Muscle layer of duodenum (tissue), 2 donors: ENCODE data around the gene ICE2.

Experiments
- H3K27ac ChIP-seq: one replicate; pipeline ENCODE4 v1.7.0; 2013; ENCODE audit warnings: mild to moderate bottlenecking, low read length
- H3K27me3 ChIP-seq: one replicate; pipeline ENCODE4 v1.7.0; 2013; ENCODE audit warnings: low read depth, mild to moderate bottlenecking, control low read depth, low read length
- H3K36me3 ChIP-seq, 2 donors: one replicate each; pipeline ENCODE4 v1.7.0; 2013; ENCODE audit warnings: low read length in 2 of 2, control low read depth in 1 of 2, mild to moderate bottlenecking in 1 of 2; ENCODE audit not compliant: insufficient read depth in 2 of 2, control insufficient read depth in 1 of 2
- H3K4me1 ChIP-seq, 2 donors: one replicate each; pipeline ENCODE4 v1.7.0; 2013; ENCODE audit warnings: low read length in 2 of 2, mild to moderate bottlenecking in 2 of 2, control low read depth in 1 of 2, moderate library complexity in 1 of 2; ENCODE audit not compliant: insufficient read depth in 2 of 2, control insufficient read depth in 1 of 2
- H3K4me3 ChIP-seq, 2 donors: one replicate each; pipeline ENCODE4 v1.7.0; 2013; ENCODE audit warnings: low read length in 2 of 2, low read depth in 1 of 2, mild to moderate bottlenecking in 1 of 2
- H3K9me3 ChIP-seq, 2 donors: one replicate each; pipeline ENCODE4 v1.7.0; 2013; ENCODE audit warnings: low read length in 2 of 2, control low read depth in 1 of 2, mild to moderate bottlenecking in 1 of 2; ENCODE audit not compliant: control insufficient read depth in 1 of 2
- donor health status: healthy.

Gene ICE2

DNA sequence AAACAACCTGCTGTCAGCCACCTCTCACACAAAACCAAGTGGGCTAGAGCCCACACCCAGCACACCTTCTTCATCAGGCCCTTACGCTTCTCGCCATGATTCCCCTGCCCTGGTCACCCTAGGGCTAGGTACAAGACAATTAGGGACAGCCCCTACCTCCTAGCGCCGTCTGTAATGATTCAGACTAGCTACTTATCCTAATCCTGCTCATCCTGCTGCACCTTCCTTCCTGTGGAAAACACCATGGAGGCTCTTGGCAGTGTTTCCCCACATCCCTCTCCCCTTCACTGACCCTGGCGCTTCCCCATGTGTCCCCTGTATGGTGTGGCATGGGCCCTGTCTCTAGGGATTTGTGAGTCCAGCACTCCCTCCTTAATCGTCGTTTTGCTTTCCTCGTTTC is 39.6 kb upstream of the ICE2 start:
- Histone ChIP-seq H3K4me1 (peaks cover 0 to 3% of the 10 kb centered on the region in 2 donors), H3K4me3 (no peak overlapping the region), H3K27ac (no peak overlapping the region), H3K27me3 (no peaks in the 10 kb centered on the region), H3K36me3 (peaks cover 0 to 12% of the 10 kb centered on the region in 2 donors), H3K9me3 (no peaks in the 10 kb centered on the region)

DNA sequence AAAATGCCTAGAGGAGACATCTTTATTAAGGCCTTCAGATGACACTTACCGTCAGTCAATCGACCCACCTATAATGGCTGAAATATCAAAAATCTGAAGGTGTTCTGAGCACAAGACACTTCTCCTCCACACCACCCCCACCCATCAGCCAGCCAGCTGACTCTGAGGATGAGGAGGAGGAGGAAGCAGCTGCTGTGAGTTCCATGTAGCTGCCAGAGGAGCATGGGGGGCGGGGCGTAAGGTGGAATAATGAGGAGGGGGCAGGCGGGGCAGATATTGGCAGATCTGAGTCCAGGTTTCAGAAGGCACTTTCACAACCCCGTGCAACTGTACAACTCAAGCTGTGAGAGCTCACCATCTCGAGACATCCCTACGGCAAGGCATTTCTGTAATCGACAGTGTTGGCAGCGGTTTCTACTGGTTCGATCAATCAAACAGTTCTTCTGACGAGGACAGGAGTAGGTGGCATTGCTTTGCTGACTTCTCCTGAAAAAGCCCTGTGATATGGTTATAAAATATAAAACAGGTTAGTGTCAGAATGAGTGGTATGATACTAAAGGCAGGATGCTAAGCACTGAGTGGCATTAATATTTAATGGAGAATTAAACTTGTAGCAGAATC is 35.4 kb upstream of the ICE2 start:
- Histone ChIP-seq H3K27me3 (no peaks in the 10 kb centered on the region), H3K4me3 (no peak overlapping the region), H3K36me3 (peaks cover 4 to 30% of the 10 kb centered on the region in 2 donors), H3K9me3 (no peaks in the 10 kb centered on the region), H3K4me1 (no peaks in the 10 kb centered on the region), H3K27ac (no peak overlapping the region)

DNA sequence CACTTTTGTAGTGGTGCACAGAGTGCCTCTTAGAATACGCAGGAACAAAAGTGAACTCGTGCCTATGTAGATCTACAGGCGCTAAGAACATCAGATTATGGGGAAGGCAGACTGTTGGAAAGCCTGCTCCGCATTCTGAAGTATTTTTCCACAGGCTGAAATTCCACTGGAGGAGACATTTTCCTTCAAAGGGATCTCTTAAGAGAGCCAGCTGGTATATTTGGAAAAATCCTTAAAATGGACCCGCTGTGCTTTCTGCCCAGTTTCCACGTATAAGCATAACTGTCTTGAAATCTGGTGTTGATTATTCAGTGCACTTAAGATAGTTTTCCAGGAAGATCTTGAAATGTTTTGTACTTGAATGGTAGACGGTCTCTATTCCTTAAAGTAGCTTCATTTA is 34.7 kb upstream of the ICE2 start:
- H3K9me3 ChIP-seq, result no peaks in the 10 kb centered on the region
- H3K36me3 ChIP-seq, result peaks cover 4 to 30% of the 10 kb centered on the region in 2 donors
- no peak overlapping the region for H3K27ac ChIP-seq
- no peak overlapping the region for H3K4me3 ChIP-seq
- no peaks in the 10 kb centered on the region for H3K27me3 ChIP-seq
- no peaks in the 10 kb centered on the region for H3K4me1 ChIP-seq

DNA sequence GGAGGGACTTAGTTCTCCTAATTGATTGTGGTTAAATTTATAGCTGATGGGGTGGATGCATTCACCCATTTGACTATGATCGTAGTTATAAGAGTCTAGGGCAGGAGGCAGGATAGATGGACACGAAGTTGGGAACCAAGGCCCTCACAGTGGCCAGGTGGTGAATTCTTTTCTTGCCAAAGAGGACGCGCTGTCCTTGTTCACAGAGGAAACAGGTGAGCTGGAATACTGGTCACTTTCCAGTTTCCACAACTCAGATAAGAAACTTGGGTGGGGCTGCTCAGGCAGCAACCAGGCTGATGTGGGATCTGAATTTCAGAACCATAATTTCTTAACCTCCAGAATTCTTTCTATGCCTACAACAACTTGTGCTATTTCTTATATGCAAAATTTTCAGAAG is 34.0 kb upstream of the ICE2 start:
- Histone ChIP-seq H3K27me3 (no peaks in the 10 kb centered on the region), H3K4me1 (peaks cover 0 to 5% of the 10 kb centered on the region in 2 donors), H3K9me3 (no peaks in the 10 kb centered on the region), H3K36me3 (peaks cover 4 to 27% of the 10 kb centered on the region in 2 donors), H3K4me3 (no peak overlapping the region), H3K27ac (no peak overlapping the region)

DNA sequence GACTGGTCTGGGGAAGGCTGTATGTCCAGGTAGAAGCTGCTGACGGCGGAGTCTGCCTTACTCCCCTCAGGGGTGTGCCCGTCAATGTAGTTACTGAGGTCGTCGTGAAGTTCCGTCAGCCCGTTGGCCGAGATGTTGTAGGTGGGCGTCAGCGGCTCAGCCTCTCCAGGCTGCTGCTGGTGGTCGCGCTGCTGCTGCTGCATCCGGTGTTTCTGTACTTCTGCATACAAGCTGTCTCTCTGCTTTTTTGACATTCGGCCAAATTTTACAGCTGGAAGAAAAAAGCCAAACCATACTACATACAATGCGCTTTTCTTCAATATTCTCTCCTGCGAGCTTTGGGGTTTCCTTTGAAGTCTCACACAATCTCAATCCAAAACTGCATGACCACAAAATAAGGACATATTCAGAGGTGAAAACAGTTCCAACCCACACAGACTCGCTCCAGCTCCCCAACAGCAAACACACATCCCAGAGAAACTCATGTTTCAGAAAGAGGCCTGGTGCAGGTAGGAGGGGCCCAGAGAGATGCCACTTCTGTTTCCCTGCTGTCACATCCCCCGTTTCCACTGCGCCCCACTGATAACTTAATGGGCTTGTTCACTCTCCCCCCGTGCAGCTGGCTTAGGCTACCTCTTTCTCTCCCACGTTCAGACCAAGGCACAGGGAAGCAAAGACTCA is 32.5 kb upstream of the ICE2 start:
- Histone ChIP-seq H3K36me3 (peaks cover 4 to 27% of the 10 kb centered on the region in 2 donors), H3K4me3 (no peak overlapping the region), H3K27ac (no peak overlapping the region), H3K27me3 (no peaks in the 10 kb centered on the region), H3K9me3 (no peaks in the 10 kb centered on the region), H3K4me1 (peaks cover 0 to 11% of the 10 kb centered on the region in 2 donors)

DNA sequence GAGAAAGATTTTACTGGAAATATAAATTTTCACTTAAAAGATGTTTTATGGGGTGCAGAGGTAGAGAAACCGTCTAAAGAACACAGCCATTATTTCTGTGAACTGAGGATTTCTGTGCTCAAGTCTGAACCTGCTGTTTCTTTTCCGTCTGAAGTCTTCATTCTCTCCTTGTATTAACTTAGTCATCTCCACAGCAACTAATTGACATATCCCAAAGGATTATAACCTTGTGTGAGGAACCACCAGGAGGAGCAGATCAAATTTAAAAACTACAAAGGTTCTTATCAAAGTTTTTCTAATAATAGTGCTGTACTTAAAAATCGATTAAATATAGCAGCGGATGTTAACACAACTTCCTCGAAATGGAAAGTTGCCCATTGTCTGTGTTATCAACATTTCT is 31.1 kb upstream of the ICE2 start:
- no peak overlapping the region for H3K27ac ChIP-seq
- H3K4me3 ChIP-seq, result no peak overlapping the region
- no peaks in the 10 kb centered on the region for H3K27me3 ChIP-seq
- peaks cover 0 to 11% of the 10 kb centered on the region in 2 donors for H3K4me1 ChIP-seq
- no peaks in the 10 kb centered on the region for H3K9me3 ChIP-seq
- H3K36me3 ChIP-seq, result peaks cover 4 to 32% of the 10 kb centered on the region in 2 donors

DNA sequence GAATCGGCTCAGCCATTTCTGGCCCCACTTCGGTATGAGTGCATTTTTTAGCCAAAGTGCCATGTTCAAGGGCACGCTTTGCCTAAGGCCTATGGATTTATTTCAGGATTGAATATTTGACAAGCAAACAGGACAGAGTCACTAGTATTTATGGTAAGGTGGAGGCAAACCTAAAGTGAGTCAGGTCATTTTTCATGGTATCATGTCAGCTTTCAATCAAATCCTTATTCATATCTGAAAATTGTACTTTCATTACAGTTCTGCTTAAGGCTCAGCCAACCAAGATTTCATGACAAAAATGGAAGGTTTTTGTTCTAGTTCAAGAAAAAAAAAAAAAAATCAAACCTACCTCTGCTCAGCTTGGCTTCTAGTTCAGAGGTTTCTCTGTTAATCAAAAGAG is 30.5 kb upstream of the ICE2 start:
- Histone ChIP-seq H3K4me1 (peaks cover 0 to 11% of the 10 kb centered on the region in 2 donors), H3K27ac (no peak overlapping the region), H3K36me3 (peaks cover 4 to 32% of the 10 kb centered on the region in 2 donors), H3K9me3 (no peaks in the 10 kb centered on the region), H3K27me3 (no peaks in the 10 kb centered on the region), H3K4me3 (no peak overlapping the region)

DNA sequence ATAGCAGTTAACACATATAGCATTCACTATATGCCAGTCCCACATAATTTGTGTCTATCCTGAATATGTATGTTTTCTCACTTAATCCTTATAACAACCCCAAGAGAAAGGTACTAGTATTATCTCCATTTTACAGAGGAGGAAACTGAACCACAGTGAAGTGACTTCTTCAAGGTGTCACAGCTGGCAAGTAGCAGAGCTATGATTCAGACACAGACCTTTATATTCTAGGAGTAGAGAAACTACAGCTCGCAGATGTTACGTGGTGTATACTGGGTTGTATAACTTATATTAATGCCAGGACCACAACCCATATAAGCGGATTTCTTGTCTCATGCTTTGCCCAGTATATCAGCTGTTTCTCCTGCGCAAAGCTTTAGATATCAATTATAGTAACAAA is 29.5 kb upstream of the ICE2 start:
- Histone ChIP-seq H3K27ac (no peak overlapping the region), H3K4me3 (no peak overlapping the region), H3K36me3 (peaks cover 4 to 23% of the 10 kb centered on the region in 2 donors), H3K27me3 (no peaks in the 10 kb centered on the region), H3K4me1 (peaks cover 0 to 11% of the 10 kb centered on the region in 2 donors), H3K9me3 (no peaks in the 10 kb centered on the region)

DNA sequence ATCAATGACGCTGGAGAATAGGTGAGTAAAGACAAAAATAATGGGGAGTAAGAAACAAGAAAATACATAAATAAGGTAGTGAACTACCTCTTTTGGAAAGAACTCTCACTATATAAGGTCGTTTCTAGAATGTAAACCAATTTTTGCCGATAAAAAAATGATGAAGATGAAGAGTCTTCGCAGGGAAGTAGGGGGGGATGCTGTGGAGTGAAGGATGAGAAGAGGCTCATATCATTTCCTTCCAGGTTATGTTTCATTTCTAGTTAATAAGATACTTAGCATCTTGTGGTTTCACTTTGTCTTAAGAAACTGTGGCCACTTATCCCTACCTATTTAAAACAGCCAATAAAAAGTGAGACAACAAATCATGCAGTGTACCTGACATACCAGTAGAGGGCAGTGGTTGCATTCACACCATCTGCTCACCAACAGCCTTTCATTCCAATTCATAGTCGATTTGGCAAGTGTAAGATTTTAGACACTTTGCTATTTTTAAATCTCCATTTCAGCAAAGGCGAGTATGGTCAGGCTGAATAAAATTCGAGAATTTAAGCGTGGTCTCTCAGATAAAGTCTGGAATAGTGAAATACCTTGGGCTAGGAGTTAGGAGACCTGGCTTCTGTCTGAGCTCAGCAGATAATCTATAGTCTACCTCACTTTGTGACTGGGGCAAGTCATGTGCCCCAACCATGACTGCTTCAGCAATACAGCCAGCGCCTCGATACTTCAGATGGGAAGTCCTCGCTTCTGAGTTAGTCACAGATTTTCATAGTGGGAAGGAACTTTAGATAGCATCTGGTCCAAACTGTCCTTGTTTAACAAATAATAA is 28.9 kb upstream of the ICE2 start:
- peaks cover 0 to 11% of the 10 kb centered on the region in 2 donors for H3K4me1 ChIP-seq
- H3K36me3 ChIP-seq, result peaks cover 8 to 19% of the 10 kb centered on the region in 2 donors
- H3K27ac ChIP-seq, result no peak overlapping the region
- H3K27me3 ChIP-seq, result no peaks in the 10 kb centered on the region
- no peak overlapping the region for H3K4me3 ChIP-seq
- no peaks in the 10 kb centered on the region for H3K9me3 ChIP-seq

DNA sequence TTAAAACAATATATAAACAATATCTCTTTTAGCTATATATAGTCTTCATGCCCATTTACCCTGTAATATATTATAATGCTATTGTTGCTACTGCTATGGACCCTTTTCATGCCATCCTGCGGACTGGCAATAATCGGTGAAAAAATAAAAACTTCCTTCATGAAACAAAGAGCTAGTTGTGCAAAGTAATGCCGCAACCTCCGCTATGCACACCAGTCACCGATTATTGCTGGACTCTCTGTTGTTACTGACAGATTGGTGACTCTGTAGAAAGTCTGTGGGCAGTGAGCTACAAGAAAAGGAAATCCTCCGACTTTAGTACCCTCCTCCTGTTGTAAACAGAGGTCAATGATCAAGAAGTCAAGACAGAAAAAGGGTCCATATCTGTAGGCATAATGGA is 17.9 kb upstream of the ICE2 start:
- no peaks in the 10 kb centered on the region for H3K4me1 ChIP-seq
- H3K4me3 ChIP-seq, result no peak overlapping the region
- no peaks in the 10 kb centered on the region for H3K9me3 ChIP-seq
- peaks cover 8 to 47% of the 10 kb centered on the region in 2 donors for H3K36me3 ChIP-seq
- no peaks in the 10 kb centered on the region for H3K27me3 ChIP-seq
- no peak overlapping the region for H3K27ac ChIP-seq

DNA sequence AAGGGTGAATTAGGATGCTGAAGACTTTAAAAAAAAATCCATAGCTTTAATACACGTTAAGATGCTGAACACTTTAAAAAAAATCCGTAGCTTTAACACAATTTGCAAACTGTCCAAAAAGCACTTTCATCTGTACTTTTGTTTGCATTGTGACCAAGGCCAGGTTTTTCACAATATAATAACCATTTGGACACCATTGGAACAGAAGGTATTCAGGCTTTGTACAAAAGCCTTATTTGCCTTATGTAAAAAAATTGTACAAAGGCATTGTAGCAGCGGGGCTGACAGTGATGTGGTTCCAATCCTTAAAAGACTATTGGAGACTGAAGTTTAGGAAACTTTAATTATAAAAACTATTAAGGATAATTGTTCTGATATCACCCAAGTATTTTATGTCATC is 15.2 kb upstream of the ICE2 start:
- H3K27ac ChIP-seq, result no peak overlapping the region
- no peak overlapping the region for H3K4me3 ChIP-seq
- no peaks in the 10 kb centered on the region for H3K27me3 ChIP-seq
- H3K36me3 ChIP-seq, result peaks cover 0 to 30% of the 10 kb centered on the region in 2 donors
- no peaks in the 10 kb centered on the region for H3K9me3 ChIP-seq
- no peaks in the 10 kb centered on the region for H3K4me1 ChIP-seq
